ELR (cell line): ENCODE data around the gene HOXC4.

Source experiments
- DNase-seq: peaks from one replicate; pipeline ENCODE4 v3.0.0-alpha.2; 2015; ENCODE audit warnings: low read depth

HOXC4 gene

GRCh38 chr12:54016051-54016450 lies 37.6 kb upstream of the HOXC4 start:
- no peak for DNase-seq

- peak; percentile 92 for DNase-seq
These were observed 37.1 kb upstream of the HOXC4 start for GRCh38 chr12:54016478-54016964.

GRCh38 chr12:54017027-54017788 lies 36.4 kb upstream of the HOXC4 start:
- DNase-seq, result peak; percentile 63

- DNase-seq, result peak; percentile 88
These were observed 35.7 kb upstream of the HOXC4 start for GRCh38 chr12:54017878-54018467.

DNA sequence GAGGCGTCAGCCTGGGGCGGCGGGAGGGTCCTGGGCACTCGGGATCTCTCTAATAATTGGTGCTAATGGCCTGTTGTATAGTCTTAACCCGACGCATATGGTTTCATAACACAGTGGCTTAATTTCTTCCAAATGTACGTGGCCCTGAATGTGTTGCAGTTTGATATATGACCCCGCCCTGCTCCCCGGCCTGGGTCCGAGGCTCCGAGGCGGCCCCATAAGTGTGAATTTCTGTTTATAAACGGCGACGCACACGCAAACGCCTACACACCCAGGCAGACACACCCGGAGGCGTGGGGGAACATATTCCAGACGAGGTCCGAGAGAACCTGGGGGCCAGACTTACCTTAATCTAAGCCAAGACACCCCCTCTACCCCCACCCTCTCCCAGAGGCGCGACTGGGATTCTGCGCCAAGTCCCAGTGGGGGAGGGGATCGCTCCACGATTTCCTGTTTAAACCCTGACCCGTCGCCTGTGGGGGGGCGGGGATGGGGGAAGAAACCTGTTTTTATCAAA lies 35.1 kb upstream of the HOXC4 start:
- no peak for DNase-seq

GRCh38 chr12:54019091-54019811 lies 34.4 kb upstream of the HOXC4 start:
- DNase-seq, result no peak

GRCh38 chr12:54019924-54020590 lies 33.6 kb upstream of the HOXC4 start:
- peak; percentile 20 for DNase-seq

GRCh38 chr12:54020591-54021405 lies 32.8 kb upstream of the HOXC4 start:
- no peak for DNase-seq

DNA sequence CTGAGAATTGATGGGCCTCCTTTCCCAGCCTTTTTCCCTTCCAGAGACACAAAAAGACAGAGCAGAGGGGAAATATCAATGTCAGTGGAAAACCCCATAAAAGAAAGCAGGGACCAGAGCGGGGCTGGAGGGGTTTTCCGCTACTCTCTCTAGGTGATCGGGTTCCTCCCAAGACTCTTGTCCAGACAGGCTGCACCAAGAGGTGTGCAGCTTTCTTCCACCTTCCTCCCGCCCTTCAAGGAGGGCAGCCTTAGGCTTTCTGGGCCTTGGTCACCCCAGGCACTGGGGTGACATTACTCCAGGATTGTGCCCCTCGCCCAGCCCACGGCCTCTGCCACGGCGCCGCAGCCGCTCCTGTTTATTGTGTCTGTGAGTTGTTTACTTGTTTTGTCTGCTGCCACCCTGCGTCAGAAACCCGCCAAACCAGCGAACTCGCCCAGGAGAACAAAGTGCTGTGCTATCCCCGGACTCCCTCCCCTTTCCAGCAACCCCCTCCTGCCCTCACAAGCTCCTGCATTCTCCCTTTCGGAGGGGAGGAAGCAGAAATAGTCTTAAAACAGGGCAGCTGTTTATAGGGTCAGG lies 32.1 kb upstream of the HOXC4 start:
- no peak for DNase-seq

DNA sequence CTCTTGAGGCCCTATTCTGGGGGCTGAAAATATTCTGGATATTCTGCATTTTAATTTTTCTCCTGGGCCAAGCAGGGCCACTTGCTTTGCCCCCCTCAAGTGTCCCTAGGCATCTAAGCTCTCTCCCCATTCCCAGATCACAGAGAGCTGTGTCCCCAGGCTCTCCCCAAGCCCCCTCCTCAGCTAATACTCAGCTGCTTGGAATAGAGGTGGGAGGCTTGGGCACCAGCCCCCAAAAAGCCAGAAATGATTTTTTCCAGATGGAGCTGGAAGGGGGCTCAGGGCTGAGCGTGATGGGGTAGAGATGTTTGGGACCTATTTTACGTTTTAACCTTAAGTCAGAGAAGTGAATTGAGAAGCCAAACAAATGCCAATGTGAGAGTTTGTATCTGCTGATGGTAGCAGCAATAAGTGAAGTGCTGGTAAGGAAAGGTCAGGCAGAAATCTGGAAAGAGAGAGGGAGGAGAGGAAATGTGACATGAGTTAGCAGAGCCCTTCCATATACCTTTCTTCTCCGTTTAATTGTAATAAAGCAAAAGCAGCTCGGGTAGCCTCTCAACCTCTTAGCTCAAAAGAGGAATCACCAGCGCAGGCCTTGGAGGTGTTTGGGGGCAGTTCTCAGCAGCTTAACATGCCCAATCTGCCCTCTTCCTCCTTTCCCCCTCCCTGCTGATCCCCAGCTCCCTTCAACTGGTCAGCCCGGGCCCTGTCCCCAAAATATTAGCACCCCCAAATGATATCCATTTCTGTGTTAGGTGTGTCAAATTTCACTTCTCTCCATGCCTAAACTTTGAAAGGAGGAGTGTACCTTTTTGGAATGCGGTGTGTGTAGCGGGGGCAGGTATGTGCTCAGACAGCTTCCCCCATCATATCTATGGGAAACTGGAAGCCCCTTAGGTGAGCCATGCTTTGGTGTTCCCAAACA lies 30.4 kb upstream of the HOXC4 start:
- DNase-seq, result no peak

GRCh38 chr12:54024127-54024526 lies 29.5 kb upstream of the HOXC4 start:
- DNase-seq, result no peak

GRCh38 chr12:54024581-54025305 lies 28.9 kb upstream of the HOXC4 start:
- DNase-seq, result no peak

DNA sequence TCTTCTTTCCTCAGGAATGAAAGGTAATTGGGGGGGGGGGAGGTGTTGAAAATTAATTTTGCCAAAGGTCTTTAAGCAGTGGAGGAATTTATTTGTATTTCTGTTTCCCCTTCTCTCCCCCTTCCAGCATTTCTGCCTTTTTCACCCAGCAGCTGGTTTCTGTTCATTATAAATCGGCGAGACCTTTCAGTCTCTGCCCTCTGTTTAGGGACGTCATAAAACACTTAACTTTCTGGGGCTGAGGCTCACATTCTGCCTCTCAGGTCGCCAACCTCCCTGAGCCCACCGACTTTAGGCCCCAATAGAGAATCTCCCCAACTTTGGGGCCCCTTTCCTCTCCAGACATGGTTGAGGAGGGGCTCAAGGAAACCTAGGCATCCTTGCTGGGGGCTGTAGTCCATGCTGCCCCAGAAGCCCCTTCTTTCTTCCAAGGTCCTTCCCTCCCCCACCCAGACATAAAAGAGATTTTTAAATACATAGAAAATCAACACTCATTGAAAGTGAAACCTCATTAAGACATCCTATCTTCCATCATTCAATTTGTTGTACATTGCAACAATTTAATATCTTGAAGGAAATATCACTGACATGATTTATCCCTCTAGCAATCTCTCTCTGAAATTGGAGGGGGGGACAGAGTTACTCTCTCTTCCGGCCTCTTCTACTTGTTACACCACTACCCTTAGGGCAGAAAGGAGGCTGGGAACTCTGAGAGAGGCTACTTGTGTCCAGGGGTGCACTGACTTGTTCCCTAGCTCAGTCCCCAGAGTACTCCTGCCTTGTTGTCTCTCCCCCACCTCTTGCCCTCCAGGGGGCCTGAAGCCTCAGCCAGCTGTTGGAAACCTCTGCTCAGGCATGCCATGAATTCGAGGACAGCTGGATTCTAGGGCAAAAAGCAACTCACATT lies 27.9 kb upstream of the HOXC4 start:
- DNase-seq, result no peak

GRCh38 chr12:54026640-54027441 lies 26.8 kb upstream of the HOXC4 start:
- DNase-seq, result no peak

DNA sequence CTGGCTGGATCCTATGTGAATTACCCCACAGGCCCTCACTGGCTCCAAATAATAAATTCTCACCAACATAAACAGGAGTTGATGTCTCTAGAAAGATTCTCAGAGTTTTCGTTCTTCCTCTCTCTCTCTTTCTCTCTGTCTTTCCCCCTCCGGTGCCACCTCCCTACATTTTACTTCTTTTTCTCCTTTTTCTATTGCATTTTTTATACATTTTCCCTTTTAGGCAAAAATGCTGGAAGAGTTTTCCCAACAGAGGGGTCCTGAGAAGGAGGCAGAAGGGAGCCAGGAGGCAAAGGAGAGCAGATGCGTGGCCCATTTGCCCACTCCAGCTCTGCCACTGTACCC lies 26.2 kb upstream of the HOXC4 start:
- DNase-seq, result no peak

GRCh38 chr12:54028314-54029201 lies 25.1 kb upstream of the HOXC4 start, which contains the start of gene HOXC6:
TSS of gene HOXC6 (plus strand) at chr12:54028440. CDS start at chr12:54028522, 82 bp downstream.
- DNase-seq, result no peak
